HG03064 (cell line): Measurements from ENCODE around the gene KCNF1.

ENCODE experiments used
- ATAC-seq: cut with Tn5 transposase; IDR thresholded peaks from one replicate; pipeline ENCODE4 v1.9.1; 2021; ENCODE audit warnings: low read depth; ENCODE audit not compliant: unreplicated experiment

The KCNF1 gene

DNA sequence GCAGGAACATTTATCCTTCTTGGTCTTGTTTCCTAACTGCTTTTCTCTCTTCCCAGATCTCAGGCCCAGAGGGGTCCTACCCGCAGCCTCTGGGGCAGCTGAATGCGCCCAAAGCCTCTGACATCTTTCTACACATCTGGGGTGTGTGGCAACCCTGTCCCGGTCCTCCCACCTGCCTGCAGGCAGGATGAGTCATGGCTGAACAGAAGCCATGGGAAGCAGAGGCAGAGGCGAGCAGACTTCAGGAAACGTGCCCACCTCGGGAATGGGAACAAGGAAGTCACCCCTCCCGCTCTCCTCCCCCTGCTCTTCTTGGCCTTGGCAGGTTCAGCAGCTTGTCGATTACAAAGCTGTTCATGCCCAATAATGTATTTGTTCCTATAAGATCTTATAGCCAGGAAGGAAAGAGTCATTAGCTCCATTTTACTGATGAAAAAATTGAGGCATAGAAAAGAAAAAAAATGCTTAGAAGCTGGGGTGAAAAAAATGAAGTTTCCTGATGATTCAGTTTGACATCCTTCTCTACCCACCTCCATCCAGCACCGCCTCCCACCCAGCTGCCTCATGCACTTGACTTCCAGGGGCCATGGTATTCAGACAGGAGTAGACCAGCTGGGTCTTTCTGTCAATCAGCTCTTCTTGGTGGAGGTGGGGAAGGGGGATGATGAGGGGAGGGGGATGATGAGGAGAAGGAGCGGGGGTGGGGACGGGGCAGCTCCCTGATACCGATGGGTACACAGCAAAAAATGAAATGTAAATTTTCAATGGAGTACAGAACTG lies 10.4 kb upstream of the KCNF1 start:
- no peak for ATAC-seq

DNA sequence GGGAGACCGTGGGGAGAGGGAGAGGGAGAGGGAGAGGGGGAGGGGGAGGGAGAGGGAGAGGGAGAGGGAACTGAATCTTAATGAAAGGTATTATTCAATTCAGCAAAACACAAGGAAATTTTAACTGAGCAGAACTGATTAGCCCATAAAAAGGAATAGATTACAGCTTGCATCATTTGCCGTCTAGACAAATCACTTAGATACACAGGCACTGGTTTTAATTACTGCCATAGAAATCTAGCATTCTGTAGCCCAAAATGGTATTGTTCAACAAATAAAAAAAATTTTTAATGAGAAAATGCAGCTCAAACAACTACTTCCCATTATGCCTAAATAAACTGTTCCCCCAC lies 7.9 kb upstream of the KCNF1 start:
- no peak for ATAC-seq

DNA sequence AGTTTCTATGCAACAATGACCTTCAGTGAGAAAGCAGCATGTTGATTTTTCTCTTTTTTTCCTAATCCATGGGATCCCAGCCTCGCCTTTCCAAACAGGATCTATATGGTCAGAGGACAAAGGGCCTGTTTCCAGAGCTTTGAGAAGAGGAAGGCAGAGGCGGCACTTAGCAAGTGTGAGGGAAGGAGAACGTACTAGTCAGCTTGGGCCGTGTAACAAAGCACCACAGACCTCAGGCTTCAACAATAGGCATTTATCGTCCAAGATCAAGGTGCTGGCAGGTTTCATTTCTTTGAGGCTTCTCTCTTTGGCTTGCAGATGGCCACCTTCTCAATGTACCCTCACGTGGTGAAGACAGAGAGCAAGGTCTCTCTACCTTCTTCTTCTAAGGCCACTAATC lies 7.3 kb upstream of the KCNF1 start:
- no peak for ATAC-seq

DNA sequence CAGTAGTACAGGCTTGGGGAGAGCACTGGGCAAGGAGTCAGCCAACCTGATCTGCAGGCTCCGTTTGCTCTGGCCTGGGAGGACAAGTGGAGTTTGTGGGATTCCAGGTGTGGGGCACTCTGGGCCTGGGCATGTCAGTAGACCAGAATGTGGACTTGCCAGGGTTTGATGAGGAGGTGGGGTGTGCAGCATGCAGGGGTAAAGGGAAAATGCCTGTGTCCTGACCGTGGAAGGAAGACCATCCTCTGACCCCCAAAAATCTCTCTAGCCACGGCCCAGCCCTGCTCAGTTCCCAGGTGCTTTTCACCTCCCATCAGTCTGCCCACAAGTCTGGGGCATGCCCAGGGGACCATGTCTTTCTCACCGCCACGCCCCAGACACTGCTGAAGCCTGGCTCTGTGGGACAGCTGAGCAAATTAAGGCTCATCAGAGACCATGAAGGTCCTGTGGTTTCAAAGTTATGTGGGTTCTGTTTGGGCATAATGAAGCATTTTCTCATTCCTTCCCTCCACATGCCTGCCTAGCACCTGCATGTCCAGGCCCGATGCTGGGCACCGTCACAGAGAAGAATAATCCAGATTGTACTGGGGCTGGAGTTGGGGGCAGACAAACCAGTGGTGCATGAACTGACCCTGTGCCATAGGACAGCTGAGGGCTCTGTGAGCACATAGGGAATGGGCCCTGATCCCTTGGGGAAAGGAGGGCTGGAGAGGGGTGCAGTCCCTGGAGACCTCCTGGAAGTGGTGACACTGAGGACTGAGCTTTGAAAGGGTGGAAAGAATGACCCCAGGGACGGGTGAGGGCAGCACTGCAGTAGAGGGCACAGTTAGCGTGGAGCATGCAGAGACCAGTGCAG lies 6.5 kb upstream of the KCNF1 start:
- ATAC-seq, result no peak

DNA sequence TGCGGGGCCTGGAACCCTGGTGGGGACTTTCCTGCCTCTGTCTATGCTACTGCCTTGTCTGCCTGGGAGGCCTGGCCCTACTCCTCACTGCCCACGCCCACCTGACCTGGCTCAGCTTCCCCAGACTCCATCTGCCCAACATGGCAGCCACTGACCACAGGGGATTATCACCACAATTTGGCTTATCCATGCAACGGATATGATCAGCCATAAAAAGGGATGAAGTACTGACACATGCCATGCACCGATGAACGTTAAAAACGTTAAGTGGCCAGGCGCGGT lies 5.9 kb upstream of the KCNF1 start:
- ATAC-seq, result no peak

DNA sequence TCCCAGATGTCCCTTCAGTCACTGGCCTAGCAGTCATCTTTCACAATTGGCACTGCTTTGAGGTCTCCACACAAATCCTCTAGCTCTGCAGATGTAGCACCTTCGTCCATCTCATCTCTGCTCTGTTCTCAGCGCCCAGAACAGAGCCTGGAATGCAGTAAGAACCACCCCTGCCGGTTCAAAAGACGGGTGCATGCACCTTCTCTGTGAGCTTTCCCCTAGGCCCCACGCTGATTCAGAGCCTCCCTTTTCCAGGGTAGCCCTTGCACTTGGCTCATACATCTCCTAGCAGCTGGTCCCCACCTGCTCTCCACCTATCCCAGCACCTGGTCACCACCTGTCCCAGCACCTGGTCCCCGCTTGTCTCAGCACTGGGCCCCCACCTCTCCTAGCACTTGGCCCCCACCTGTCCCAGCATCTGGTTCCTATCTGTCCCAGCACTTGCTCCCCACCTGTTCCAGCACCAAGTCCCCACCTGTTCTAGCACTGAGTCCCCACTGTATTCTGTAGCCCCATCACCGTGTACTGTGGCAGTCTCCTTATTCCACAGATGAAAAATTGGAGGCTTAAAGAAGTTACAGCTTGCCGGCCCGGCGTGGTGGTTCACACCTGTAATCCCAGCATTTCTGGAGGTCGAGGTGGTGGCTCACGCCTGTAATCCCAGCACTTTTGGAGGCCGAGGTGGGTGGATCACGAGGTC lies 4.7 kb upstream of the KCNF1 start:
- no peak for ATAC-seq

DNA sequence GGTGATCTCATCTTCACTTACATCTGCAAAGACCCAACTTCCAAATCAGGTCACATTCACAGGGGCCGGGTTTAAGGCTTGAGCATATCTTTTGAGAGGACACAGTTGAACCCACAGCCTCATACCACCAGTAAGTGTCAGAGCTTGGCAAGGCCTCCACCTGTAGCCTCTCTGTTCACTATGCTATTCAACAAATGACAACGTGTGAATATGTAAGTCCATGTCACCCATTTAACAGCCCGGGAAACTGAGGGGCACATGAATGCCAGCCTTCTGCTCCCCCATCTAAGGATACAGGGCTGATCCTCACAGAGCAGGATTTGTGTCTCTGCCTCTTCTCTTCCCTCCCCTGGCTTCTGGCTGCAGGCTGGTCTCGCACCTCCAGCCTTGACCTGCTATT lies 3.5 kb upstream of the KCNF1 start:
- ATAC-seq, result no peak

DNA sequence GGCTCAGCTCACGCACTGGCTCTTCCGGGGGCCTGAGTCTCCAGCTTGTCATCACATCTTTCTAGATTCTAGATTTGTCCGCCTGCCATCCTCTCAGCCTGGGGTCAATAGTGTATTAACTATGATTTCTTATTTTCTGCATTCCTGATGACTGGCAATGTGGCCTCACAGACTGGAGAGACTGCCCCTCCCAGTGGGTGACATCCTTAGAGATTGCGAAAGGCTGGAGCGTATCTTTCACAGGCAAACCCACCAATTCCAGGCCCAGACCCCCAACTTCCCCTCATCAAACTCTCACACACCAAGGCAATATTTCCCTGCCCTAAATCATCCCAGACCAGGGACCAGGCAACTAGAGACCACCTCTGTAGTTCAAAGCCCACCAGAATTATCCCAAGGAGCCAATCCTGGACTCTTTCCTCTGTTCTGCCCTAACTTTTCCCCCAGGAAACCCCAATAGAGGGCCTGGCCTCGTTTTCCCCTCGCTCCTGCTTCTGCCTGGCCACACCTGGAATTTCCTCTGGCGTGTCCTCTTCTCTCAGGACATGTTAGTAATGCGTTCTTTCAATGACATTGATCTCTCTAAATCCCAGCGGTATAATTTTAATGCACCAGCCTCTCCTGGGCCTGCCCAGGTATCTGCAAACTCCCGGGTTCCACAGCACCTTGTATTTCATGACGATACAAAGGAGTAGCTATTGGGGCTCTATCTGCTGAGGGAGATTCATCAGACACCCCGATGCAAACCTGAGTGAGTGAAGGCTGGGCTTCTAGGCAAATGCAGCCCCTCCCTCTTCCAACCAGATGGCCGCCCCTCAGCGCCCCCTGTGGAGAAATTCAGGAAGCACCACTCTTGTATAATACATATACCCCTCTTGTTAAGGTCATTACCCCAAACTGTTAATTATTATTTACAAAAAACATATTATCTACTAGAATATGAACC lies 2.4 kb upstream of the KCNF1 start:
- ATAC-seq, result no peak

DNA sequence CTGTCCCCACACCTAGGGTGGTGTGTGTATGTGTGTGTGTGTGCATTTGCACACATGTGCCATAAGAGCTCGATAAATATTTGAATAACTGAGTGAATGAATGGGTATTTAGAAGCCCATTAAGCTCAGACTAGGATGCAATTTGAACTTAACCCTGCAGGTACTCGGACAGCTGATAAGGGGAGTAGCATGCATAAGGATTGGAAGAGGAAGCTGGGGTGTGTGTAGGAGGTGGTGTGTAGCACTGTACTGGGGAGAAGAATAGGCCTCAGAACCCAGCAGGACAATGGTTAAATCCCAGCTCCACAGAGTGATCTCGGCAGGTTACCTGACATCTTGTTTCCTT lies 1.8 kb upstream of the KCNF1 start:
- no peak for ATAC-seq

DNA sequence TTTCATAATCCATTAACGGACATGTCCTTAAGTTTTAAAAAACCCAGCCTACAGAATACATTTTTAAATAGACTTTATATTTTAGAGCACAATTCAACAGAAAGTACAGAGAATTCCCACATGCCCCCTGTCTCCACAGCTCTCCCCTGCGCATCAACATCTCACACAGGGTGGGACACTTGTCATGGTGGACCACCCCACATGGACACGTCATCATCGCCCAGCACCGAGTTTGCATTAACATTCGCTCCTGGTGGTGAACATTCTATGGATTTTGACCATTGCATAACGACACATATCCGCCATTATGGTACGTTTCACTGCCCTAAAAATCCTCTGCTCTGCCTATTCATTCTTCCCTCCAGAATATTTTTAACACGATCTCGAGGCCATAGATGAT lies 1.1 kb upstream of the KCNF1 start:
- ATAC-seq, result no peak

DNA sequence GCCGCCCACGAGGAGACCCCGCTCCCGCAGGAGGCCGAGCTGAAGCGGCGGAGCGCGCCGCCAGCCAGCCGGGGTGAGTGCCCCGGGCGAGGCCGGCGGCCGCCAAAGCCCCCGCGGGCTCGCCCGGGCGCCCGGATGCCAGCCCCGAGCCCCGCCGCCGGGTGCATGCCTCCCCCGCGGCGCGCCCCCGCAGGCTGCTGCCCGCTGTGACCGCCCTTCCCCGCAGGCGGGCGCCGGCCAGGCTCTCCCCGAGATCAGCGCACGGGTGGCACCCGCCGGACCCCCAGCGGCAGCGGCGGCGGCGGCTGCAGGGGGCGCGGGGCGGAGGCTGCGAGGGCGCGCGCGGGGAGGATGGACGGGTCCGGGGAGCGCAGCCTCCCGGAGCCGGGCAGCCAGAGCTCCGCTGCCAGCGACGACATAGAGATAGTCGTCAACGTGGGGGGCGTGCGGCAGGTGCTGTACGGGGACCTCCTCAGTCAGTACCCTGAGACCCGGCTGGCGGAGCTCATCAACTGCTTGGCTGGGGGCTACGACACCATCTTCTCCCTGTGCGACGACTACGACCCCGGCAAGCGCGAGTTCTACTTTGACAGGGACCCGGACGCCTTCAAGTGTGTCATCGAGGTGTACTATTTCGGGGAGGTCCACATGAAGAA lies 470 bp downstream of the KCNF1 start:
- ATAC-seq, result no peak

DNA sequence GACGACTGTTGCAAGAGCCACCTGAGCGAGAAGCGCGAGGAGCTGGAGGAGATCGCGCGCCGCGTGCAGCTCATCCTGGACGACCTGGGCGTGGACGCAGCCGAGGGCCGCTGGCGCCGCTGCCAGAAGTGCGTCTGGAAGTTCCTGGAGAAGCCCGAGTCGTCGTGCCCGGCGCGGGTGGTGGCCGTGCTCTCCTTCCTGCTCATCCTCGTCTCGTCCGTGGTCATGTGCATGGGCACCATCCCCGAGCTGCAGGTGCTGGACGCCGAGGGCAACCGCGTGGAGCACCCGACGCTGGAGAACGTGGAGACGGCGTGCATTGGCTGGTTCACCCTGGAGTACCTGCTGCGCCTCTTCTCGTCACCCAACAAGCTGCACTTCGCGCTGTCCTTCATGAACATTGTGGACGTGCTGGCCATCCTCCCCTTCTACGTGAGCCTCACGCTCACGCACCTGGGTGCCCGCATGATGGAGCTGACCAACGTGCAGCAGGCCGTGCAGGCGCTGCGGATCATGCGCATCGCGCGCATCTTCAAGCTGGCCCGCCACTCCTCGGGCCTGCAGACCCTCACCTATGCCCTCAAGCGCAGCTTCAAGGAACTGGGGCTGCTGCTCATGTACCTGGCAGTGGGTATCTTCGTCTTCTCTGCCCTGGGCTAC lies 1.2 kb downstream of the KCNF1 start:
- no peak for ATAC-seq

DNA sequence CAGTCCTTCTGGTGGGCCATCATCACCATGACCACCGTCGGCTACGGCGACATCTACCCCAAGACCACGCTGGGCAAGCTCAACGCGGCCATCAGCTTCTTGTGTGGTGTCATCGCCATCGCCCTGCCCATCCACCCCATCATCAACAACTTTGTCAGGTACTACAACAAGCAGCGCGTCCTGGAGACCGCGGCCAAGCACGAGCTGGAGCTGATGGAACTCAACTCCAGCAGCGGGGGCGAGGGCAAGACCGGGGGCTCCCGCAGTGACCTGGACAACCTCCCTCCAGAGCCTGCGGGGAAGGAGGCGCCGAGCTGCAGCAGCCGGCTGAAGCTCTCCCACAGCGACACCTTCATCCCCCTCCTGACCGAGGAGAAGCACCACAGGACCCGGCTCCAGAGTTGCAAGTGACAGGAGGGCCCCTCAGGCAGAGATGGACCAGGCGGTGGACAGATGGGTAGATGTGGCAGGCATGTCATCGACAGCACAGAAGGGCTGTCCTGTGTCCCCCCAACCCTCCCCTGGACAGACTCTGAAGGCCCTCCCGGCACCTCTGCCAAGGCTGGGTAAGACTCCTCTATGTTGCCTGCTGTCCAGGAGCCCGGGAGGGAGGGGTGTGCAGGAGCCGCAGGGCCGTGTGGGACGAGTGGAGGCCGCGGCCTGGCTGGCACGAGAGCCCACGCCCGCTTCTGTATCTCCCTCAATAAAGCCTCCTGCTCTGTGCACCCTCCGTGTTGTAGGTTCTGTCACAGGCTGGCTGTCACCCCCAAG lies 2.0 kb downstream of the KCNF1 start:
- no peak for ATAC-seq

DNA sequence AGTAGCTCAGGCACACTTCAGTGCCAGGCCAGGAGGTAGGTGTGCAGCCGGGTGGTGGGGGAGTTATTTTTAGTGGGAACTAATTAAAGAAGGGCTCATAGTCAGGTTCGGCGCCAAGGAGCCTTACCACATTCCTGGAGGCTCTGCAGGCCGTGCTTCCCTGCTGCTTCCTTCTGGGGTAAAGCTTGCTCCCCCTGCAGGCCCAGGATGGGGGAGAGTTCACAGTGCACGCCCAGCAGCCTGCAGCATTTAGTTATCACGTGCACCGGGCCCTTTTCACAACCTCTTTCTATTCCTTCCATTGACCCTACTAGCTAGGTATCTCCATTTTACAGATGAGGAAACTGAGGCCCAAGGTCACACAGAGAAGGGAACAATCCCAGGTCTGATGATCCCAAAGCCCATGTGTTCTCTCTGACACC lies 2.5 kb downstream of the KCNF1 start:
- ATAC-seq, result no peak

DNA sequence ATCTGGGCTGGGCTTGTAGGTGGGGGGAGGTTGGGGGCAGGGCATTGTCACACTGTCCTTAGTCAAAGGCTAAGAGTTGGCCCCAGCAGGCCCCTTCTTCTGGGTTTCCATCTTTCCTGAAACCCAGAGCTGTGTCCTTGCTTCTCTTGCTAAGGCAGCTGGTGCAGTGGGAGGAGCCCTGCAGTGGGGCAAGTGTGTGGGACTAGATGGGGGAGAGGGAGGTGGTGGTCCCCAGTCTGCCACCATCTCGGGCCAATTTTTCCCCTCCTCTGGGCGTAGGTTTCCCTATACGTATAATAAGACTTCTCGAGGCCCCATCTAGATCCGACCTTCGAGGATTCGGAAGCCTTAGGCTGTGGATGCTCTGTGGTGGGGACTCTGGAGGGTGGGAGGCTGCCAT lies 3.5 kb downstream of the KCNF1 start:
- no peak for ATAC-seq

DNA sequence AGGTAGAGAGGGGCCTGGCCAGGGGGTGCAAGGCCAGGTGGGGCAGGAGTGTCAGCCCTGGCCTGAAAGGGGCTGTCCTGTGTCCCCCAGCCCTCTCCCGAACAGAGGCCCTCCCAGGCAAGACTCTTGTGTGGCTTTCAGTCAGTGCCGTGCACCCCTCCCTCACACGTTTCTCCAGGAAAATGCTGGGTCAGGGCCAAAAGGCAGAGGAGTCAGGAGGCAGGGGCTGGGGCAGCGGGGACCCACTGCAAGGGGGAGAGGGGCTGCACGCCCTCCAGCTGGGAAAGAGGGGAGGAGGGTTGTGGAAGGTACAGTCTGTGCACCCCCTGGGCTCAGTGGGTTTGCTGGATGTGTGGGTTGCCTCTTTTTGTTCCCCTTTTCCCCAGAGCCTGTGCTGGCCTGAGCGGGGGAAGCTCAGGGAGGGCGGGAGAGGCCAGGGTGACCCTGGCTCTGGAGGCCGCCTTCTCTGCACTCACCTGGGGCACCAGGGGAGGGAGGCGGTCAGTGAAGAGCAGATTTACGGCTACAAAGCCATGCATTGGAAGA lies 4.1 kb downstream of the KCNF1 start:
- no peak for ATAC-seq

DNA sequence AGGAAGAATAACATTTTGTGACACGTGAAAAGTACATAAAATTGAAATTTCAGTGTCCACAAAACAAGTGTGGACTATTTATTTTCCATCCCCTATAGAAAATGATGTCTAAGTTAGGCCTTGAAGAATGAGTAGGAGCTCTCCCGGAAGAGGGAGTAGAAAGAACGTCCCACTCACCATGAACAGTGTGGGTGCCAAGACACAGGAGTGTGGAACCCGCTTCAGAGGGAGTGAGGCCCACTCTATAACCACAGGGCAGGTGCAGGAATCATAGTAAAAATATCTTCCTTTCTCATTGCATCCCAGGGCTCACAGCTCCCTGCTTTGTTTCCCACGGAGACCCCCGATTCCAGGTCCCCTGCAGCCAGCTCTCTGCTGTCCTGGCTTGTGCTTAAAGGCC lies 5.2 kb downstream of the KCNF1 start:
- ATAC-seq, result no peak

DNA sequence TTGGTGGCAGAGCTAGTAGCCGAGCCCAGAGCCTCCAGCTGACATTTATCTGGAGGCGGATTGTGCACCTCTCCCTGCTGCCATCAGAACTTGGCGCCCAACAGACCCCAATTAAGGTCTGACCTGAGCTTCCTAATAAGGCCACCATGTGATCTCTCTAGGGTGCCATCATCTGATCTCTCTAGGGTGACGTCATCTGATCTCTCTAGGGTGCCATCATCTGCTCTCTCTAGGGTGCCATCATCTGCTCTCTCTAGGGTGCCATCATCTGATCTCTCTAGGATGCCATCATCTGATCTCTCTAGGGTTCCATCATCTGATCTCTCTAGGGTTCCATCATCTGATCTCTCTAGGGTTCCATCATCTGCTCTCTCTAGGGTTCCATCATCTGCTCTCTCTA lies 6.2 kb downstream of the KCNF1 start:
- no peak for ATAC-seq
